OCI-LY7 (cell line): ENCODE results near the gene TAS2R1.
"Not testable (repeated sequence)": the region's sequence is repeated elsewhere in the genome, so short reads cannot be mapped to it uniquely, and the experiment has no call there.

Experiments
- EZH2phosphoT487 ChIP-seq: fragments of 200-600 bp; sonication (generic); IDR thresholded peaks from 2 replicates; pipeline ENCODE4 v1.6.1; 2018; ENCODE audit warnings: low read depth, borderline replicate concordance, mild to moderate bottlenecking, mixed run types, antibody characterized with exemption, low read length, moderate library complexity, mixed read lengths
- TF ChIP-seq, protein P1 (sequence below): fragments of 200-600 bp; sonication (generic); conservative IDR thresholded peaks from 2 replicates; pipeline ENCODE4 v1.5.1; 2014; ENCODE audit warnings: mild to moderate bottlenecking, antibody characterized with exemption, low read length, moderate library complexity, mixed read lengths

- TF ChIP-seq, protein P1, sequence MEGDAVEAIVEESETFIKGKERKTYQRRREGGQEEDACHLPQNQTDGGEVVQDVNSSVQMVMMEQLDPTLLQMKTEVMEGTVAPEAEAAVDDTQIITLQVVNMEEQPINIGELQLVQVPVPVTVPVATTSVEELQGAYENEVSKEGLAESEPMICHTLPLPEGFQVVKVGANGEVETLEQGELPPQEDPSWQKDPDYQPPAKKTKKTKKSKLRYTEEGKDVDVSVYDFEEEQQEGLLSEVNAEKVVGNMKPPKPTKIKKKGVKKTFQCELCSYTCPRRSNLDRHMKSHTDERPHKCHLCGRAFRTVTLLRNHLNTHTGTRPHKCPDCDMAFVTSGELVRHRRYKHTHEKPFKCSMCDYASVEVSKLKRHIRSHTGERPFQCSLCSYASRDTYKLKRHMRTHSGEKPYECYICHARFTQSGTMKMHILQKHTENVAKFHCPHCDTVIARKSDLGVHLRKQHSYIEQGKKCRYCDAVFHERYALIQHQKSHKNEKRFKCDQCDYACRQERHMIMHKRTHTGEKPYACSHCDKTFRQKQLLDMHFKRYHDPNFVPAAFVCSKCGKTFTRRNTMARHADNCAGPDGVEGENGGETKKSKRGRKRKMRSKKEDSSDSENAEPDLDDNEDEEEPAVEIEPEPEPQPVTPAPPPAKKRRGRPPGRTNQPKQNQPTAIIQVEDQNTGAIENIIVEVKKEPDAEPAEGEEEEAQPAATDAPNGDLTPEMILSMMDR = not testable (repeated sequence)
- not testable (repeated sequence) for TF ChIP-seq EZH2phosphoT487
These were observed 32.8 kb downstream of the TAS2R1 start for GRCh38 chr5:9597322-9597721.
